ENCODE data around the gene IL32.

Gene IL32

DNA sequence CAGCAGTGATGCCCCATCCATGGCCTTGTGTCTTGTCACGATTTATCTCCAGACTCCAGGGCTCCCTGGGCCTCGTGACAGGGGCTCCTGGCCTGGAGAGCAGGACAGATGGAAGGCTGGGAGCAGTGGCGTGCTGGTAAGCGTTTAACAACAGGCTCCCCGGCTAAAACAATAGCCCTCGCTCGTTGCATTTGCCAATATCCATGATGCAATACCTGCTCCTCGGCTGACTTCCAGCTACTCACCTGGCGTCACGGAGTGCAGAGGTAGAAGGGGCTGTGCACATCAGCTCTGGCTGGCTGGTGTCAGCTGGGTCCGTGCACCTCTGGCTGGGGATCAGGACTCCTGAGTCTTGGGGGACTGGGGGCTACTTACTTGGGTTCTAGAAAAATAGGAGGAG lies 27.2 kb upstream of the IL32 start:
- H3K27me3 ChIP-seq (replicated peaks; ENCODE audit: control insufficient read depth, insufficient read depth, low read length, poor library complexity, severe bottlenecking), result peaks cover 48% of the 10 kb centered on the region
- no peak overlapping the region for H3K4me3 ChIP-seq (ENCODE audit: insufficient read depth, low read depth, low read length, poor library complexity, severe bottlenecking)
- DNase-seq, result no peak
- H3K36me3 ChIP-seq (ENCODE audit: control insufficient read depth, insufficient read depth, low read length), result no peaks in the 10 kb centered on the region
- no peak overlapping the region for H3K27ac ChIP-seq (ENCODE audit: insufficient read depth, low read length, poor library complexity, severe bottlenecking)
- peaks cover 14% of the 10 kb centered on the region for H3K4me1 ChIP-seq (ENCODE audit: control insufficient read depth, insufficient read depth, low read length, poor library complexity, severe bottlenecking)
- no peaks in the 10 kb centered on the region for H3K9me3 ChIP-seq (ENCODE audit: control insufficient read depth, low read length)

- Histone ChIP-seq H3K9me3 (ENCODE audit: control insufficient read depth, low read length) (no peaks in the 10 kb centered on the region), H3K27ac (ENCODE audit: insufficient read depth, low read length, poor library complexity, severe bottlenecking) (no peak overlapping the region), H3K36me3 (ENCODE audit: control insufficient read depth, insufficient read depth, low read length) (no peaks in the 10 kb centered on the region), H3K4me1 (ENCODE audit: control insufficient read depth, insufficient read depth, low read length, poor library complexity, severe bottlenecking) (peaks cover 14% of the 10 kb centered on the region), H3K4me3 (ENCODE audit: insufficient read depth, low read depth, low read length, poor library complexity, severe bottlenecking) (no peak overlapping the region), H3K27me3 (replicated peaks; ENCODE audit: control insufficient read depth, insufficient read depth, low read length, poor library complexity, severe bottlenecking) (peaks cover 54% of the 10 kb centered on the region)
- no peak for DNase-seq
Observed at GRCh38 chr16:3038896-3039295, 26.5 kb upstream of the IL32 start.

DNA sequence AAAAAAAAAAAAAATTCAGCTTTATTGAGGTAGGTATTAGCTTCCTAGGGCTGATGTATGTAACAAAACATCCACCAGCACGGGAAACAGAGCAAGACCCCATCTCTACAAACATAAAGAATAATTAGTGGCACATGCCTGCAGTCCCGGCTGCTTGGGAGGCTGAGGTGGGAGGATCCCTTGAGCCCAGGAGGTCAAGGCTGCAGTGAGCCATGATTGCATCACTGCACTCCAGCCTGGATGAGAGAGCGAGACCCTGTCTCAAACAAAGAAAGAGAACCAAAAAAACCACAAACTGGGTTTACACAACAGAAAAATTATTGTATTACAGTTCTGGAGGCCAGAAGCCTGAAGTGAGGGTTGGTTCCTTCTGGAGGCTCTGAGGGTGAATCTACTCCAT lies 23.1 kb upstream of the IL32 start:
- H3K4me3 ChIP-seq (ENCODE audit: insufficient read depth, low read depth, low read length, poor library complexity, severe bottlenecking), result no peak overlapping the region
- DNase-seq, result no peak

GRCh38 chr16:3044708-3045107 lies 20.7 kb upstream of the IL32 start:
- Histone ChIP-seq H3K36me3 (ENCODE audit: control insufficient read depth, insufficient read depth, low read length) (no peaks in the 10 kb centered on the region), H3K4me3 (ENCODE audit: insufficient read depth, low read depth, low read length, poor library complexity, severe bottlenecking) (no peak overlapping the region), H3K27me3 (replicated peaks; ENCODE audit: control insufficient read depth, insufficient read depth, low read length, poor library complexity, severe bottlenecking) (peaks cover 32% of the 10 kb centered on the region), H3K27ac (ENCODE audit: insufficient read depth, low read length, poor library complexity, severe bottlenecking) (no peak overlapping the region), H3K9me3 (ENCODE audit: control insufficient read depth, low read length) (no peaks in the 10 kb centered on the region), H3K4me1 (ENCODE audit: control insufficient read depth, insufficient read depth, low read length, poor library complexity, severe bottlenecking) (peaks cover 16% of the 10 kb centered on the region)
- DNase-seq, result no peak

More for the DNA sequence above, 23.1 kb upstream of the IL32 start:
- Histone ChIP-seq H3K27me3 (replicated peaks; ENCODE audit: control insufficient read depth, insufficient read depth, low read length, poor library complexity, severe bottlenecking) (peaks cover 47% of the 10 kb centered on the region), H3K9me3 (ENCODE audit: control insufficient read depth, low read length) (no peaks in the 10 kb centered on the region), H3K4me1 (ENCODE audit: control insufficient read depth, insufficient read depth, low read length, poor library complexity, severe bottlenecking) (peaks cover 16% of the 10 kb centered on the region), H3K36me3 (ENCODE audit: control insufficient read depth, insufficient read depth, low read length) (no peaks in the 10 kb centered on the region), H3K27ac (ENCODE audit: insufficient read depth, low read length, poor library complexity, severe bottlenecking) (no peak overlapping the region)

- H3K4me3 ChIP-seq (ENCODE audit: insufficient read depth, low read depth, low read length, poor library complexity, severe bottlenecking), result peak within 1 kb of the TSS; percentile 68
- DNase-seq, result no peak
- H3K4me1 ChIP-seq (ENCODE audit: control insufficient read depth, insufficient read depth, low read length, poor library complexity, severe bottlenecking), result peaks cover 16% of the 10 kb centered on the region
- H3K36me3 ChIP-seq (ENCODE audit: control insufficient read depth, insufficient read depth, low read length), result no peaks in the 10 kb centered on the region
- no peak within 1 kb of the TSS for H3K27ac ChIP-seq (ENCODE audit: insufficient read depth, low read length, poor library complexity, severe bottlenecking)
- no peaks in the 10 kb centered on the region for H3K9me3 ChIP-seq (ENCODE audit: control insufficient read depth, low read length)
- H3K27me3 ChIP-seq (replicated peaks; ENCODE audit: control insufficient read depth, insufficient read depth, low read length, poor library complexity, severe bottlenecking), result peaks cover 27% of the 10 kb centered on the region
Observed at GRCh38 chr16:3045758-3046640, 19.4 kb upstream of the IL32 start, which contains the start of gene MMP25. Gene MMP25 (plus strand): TSS chr16:3046561. CDS start chr16:3046918, 357 bp downstream.

- peaks cover 27% of the 10 kb centered on the region for H3K27me3 ChIP-seq (replicated peaks; ENCODE audit: control insufficient read depth, insufficient read depth, low read length, poor library complexity, severe bottlenecking)
- peak overlapping the region; percentile 18 for H3K4me3 ChIP-seq (ENCODE audit: insufficient read depth, low read depth, low read length, poor library complexity, severe bottlenecking)
- DNase-seq, result no peak
- peaks cover 16% of the 10 kb centered on the region for H3K4me1 ChIP-seq (ENCODE audit: control insufficient read depth, insufficient read depth, low read length, poor library complexity, severe bottlenecking)
- H3K9me3 ChIP-seq (ENCODE audit: control insufficient read depth, low read length), result no peaks in the 10 kb centered on the region
- H3K27ac ChIP-seq (ENCODE audit: insufficient read depth, low read length, poor library complexity, severe bottlenecking), result no peak overlapping the region
- H3K36me3 ChIP-seq (ENCODE audit: control insufficient read depth, insufficient read depth, low read length), result no peaks in the 10 kb centered on the region
Observed at GRCh38 chr16:3046641-3047386, 18.6 kb upstream of the IL32 start.

GRCh38 chr16:3047387-3047720 lies 18.1 kb upstream of the IL32 start:
- no peaks in the 10 kb centered on the region for H3K9me3 ChIP-seq (ENCODE audit: control insufficient read depth, low read length)
- DNase-seq, result no peak
- peaks cover 27% of the 10 kb centered on the region for H3K27me3 ChIP-seq (replicated peaks; ENCODE audit: control insufficient read depth, insufficient read depth, low read length, poor library complexity, severe bottlenecking)
- peaks cover 16% of the 10 kb centered on the region for H3K4me1 ChIP-seq (ENCODE audit: control insufficient read depth, insufficient read depth, low read length, poor library complexity, severe bottlenecking)
- H3K4me3 ChIP-seq (ENCODE audit: insufficient read depth, low read depth, low read length, poor library complexity, severe bottlenecking), result no peak overlapping the region
- H3K36me3 ChIP-seq (ENCODE audit: control insufficient read depth, insufficient read depth, low read length), result no peaks in the 10 kb centered on the region
- no peak overlapping the region for H3K27ac ChIP-seq (ENCODE audit: insufficient read depth, low read length, poor library complexity, severe bottlenecking)

- no peaks in the 10 kb centered on the region for H3K36me3 ChIP-seq (ENCODE audit: control insufficient read depth, insufficient read depth, low read length)
- no peak overlapping the region for H3K27ac ChIP-seq (ENCODE audit: insufficient read depth, low read length, poor library complexity, severe bottlenecking)
- no peak overlapping the region for H3K4me3 ChIP-seq (ENCODE audit: insufficient read depth, low read depth, low read length, poor library complexity, severe bottlenecking)
- peaks cover 7% of the 10 kb centered on the region for H3K27me3 ChIP-seq (replicated peaks; ENCODE audit: control insufficient read depth, insufficient read depth, low read length, poor library complexity, severe bottlenecking)
- H3K4me1 ChIP-seq (ENCODE audit: control insufficient read depth, insufficient read depth, low read length, poor library complexity, severe bottlenecking), result peaks cover 19% of the 10 kb centered on the region
- no peak for DNase-seq
- H3K9me3 ChIP-seq (ENCODE audit: control insufficient read depth, low read length), result no peaks in the 10 kb centered on the region
Observed at GRCh38 chr16:3049921-3050481, 15.4 kb upstream of the IL32 start.

DNA sequence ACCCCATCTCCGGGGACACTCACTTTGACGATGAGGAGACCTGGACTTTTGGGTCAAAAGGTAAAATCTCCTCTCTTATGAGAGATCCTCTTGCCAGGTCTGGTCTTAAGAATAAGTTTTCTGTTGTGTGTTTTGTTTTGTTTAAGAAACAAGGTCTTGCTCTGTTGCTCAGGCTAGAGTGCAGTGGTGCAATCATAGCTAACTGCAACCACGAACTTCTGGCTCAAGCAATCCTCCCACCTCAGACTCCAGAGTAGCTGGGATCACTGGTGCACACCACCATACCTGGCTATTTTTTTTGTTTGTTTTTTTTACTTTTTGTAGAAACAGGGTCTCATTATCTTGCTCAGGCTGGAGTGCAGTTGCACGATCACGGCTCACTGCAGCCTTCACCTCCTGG lies 15.0 kb upstream of the IL32 start:
- peaks cover 7% of the 10 kb centered on the region for H3K27me3 ChIP-seq (replicated peaks; ENCODE audit: control insufficient read depth, insufficient read depth, low read length, poor library complexity, severe bottlenecking)
- no peak overlapping the region for H3K4me3 ChIP-seq (ENCODE audit: insufficient read depth, low read depth, low read length, poor library complexity, severe bottlenecking)
- no peaks in the 10 kb centered on the region for H3K36me3 ChIP-seq (ENCODE audit: control insufficient read depth, insufficient read depth, low read length)
- H3K9me3 ChIP-seq (ENCODE audit: control insufficient read depth, low read length), result no peaks in the 10 kb centered on the region
- no peak overlapping the region for H3K27ac ChIP-seq (ENCODE audit: insufficient read depth, low read length, poor library complexity, severe bottlenecking)
- H3K4me1 ChIP-seq (ENCODE audit: control insufficient read depth, insufficient read depth, low read length, poor library complexity, severe bottlenecking), result peaks cover 24% of the 10 kb centered on the region
- DNase-seq, result no peak

DNA sequence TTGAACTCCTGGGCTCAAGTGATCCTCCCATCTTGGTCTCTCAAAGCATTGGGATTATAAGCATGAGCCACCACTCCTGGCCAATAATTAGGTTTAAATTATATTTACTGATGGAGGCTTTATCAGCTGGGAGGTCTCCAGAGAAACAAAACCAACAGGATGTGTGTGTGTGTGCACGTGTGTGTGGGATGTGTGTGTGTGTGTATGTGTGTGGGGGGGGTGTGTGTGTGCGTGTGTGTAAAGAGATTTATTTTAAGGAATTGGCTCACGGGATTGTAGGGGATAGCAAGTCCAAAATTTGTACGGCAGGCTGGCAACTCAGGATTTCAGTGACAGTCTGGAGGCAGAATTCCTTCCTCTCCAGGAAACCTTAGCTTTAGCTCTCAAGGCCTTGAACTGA lies 14.4 kb upstream of the IL32 start:
- Histone ChIP-seq H3K27me3 (replicated peaks; ENCODE audit: control insufficient read depth, insufficient read depth, low read length, poor library complexity, severe bottlenecking) (peaks cover 7% of the 10 kb centered on the region), H3K4me1 (ENCODE audit: control insufficient read depth, insufficient read depth, low read length, poor library complexity, severe bottlenecking) (peaks cover 23% of the 10 kb centered on the region)

More for the DNA sequence above, 14.4 kb upstream of the IL32 start:
- no peaks in the 10 kb centered on the region for H3K36me3 ChIP-seq (ENCODE audit: control insufficient read depth, insufficient read depth, low read length)
- no peak overlapping the region for H3K4me3 ChIP-seq (ENCODE audit: insufficient read depth, low read depth, low read length, poor library complexity, severe bottlenecking)
- H3K9me3 ChIP-seq (ENCODE audit: control insufficient read depth, low read length), result no peaks in the 10 kb centered on the region
- no peak overlapping the region for H3K27ac ChIP-seq (ENCODE audit: insufficient read depth, low read length, poor library complexity, severe bottlenecking)
- no peak for DNase-seq
